BJ (cell line): ENCODE measurements around the gene SOX3. TPM values are rescaled to one million over a fixed set of nuclear protein-coding genes. Genes with fewer than 3 reads are reported as not detected.

ENCODE experiments used
- CTCF ChIA-PET: fragments of 350-600 bp; formaldehyde crosslinking; extraction: SDS; loops from one replicate; lab custom pipeline; 2021; ENCODE audit warnings: antibody characterized with exemption, inconsistent platforms; lab: Yijun Ruan, JAX
- POLR2A ChIA-PET: fragments of 300-600 bp; sonication (Branson Sonifier 250); formaldehyde crosslinking; extraction: SDS; loops from one replicate; lab custom pipeline; 2021; ENCODE audit warnings: antibody characterized with exemption; lab: Charles Lee
- DNase-seq: peaks from one replicate; pipeline ENCODE4 v3.0.0-alpha.2; 2011; ENCODE audit warnings: low read depth
- H3K27me3 ChIP-seq: 2 replicates; pipeline ENCODE4 v1.6.0; 2011; ENCODE audit warnings: low read length; ENCODE audit not compliant: control insufficient read depth, insufficient read depth
- H3K36me3 ChIP-seq: 2 replicates; pipeline ENCODE4 v1.5.1; 2011; ENCODE audit warnings: low read length; ENCODE audit not compliant: control insufficient read depth, insufficient read depth
- H3K4me3 ChIP-seq: 2 replicates; pipeline ENCODE4 v1.5.1; 2011; ENCODE audit warnings: low read depth, mild to moderate bottlenecking, control low read depth, low read length
- CTCF ChIP-seq: IDR thresholded peaks from 2 replicates; pipeline ENCODE4 v1.5.1; 2011; ENCODE audit warnings: low read depth, mild to moderate bottlenecking, control low read depth, inconsistent platforms, low read length, moderate library complexity; ENCODE audit not compliant: insufficient read depth
- polyA plus RNA-seq: library from polyadenylated mRNA; depleted of rRNA; stranded (reverse); fragments of >200 nt; gene quantifications from 2 replicates; pipeline ENCODE4 v1.2.3, GENCODE V29; 2011; rRNA removed

Gene SOX3
- polyA plus RNA-seq, 1 experiment, result not detected

GRCh38 chrX:140475025-140475424 is 29.8 kb downstream of the SOX3 start:
- TF ChIP-seq CTCF, result no peak
- POLR2A ChIA-PET, result no interaction called here
- no peaks in the 10 kb centered on the region for H3K27me3 ChIP-seq
- H3K4me3 ChIP-seq, result no peak overlapping the region
- no peak for DNase-seq
- CTCF ChIA-PET, result no interaction called here
- no peaks in the 10 kb centered on the region for H3K36me3 ChIP-seq

- Histone ChIP-seq H3K4me3 (no peak overlapping the region), H3K27me3 (no peaks in the 10 kb centered on the region), H3K36me3 (no peaks in the 10 kb centered on the region)
- ChIA-PET POLR2A (no interaction called here), CTCF (no interaction called here)
- DNase-seq, result no peak
- no peak for TF ChIP-seq CTCF
These were observed 37.7 kb downstream of the SOX3 start for GRCh38 chrX:140467211-140467610.

Other genes with a start within 250 kb of the SOX3 start
- gene LINC00632, start 204.7 kb upstream of the SOX3 start, polyA plus RNA-seq, result 54.3 and 87.0 TPM in 2 replicates